ENCODE results near the gene CASP10. TPM values are rescaled to one million over a fixed set of nuclear protein-coding genes. Genes with fewer than 3 reads are reported as not detected.

CASP10 gene
- total and polyA plus RNA-seq, 2 of the 13 experiments (the other 11 are each of a cell fraction or from before 2014, with no cell fraction given): 22.2 to 23.8 TPM

DNA sequence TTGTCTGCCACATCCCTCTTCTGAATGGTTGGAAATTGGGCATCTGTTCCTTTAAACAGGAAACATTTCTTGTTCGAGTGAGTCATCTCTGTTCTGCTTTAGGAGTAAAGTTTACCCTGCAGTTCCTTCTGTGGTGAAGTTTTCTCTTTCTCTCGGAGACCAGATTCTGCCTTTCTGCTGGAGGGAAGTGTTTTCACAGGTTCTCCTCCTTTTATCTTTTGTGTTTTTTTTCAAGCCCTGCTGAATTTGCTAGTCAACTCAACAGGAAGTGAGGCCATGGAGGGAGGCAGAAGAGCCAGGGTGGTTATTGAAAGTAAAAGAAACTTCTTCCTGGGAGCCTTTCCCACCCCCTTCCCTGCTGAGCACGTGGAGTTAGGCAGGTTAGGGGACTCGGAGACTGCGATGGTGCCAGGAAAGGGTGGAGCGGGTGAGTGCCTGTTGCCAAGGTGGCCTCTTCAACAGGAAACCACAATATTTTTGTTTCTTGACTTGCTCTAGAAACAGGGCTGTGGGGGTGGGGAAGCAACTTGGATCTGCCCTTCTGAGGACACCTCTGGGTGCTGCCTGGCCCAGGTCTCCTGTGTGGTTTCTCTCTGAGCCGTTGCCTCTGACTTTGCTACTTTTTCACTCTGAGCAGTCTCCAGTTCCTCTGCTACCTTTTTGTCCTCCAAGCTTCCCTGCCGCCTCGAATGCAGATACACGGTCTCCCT, 75.2 kb downstream of the CASP10 start (continued):
- TF ChIP-seq, protein P1, sequence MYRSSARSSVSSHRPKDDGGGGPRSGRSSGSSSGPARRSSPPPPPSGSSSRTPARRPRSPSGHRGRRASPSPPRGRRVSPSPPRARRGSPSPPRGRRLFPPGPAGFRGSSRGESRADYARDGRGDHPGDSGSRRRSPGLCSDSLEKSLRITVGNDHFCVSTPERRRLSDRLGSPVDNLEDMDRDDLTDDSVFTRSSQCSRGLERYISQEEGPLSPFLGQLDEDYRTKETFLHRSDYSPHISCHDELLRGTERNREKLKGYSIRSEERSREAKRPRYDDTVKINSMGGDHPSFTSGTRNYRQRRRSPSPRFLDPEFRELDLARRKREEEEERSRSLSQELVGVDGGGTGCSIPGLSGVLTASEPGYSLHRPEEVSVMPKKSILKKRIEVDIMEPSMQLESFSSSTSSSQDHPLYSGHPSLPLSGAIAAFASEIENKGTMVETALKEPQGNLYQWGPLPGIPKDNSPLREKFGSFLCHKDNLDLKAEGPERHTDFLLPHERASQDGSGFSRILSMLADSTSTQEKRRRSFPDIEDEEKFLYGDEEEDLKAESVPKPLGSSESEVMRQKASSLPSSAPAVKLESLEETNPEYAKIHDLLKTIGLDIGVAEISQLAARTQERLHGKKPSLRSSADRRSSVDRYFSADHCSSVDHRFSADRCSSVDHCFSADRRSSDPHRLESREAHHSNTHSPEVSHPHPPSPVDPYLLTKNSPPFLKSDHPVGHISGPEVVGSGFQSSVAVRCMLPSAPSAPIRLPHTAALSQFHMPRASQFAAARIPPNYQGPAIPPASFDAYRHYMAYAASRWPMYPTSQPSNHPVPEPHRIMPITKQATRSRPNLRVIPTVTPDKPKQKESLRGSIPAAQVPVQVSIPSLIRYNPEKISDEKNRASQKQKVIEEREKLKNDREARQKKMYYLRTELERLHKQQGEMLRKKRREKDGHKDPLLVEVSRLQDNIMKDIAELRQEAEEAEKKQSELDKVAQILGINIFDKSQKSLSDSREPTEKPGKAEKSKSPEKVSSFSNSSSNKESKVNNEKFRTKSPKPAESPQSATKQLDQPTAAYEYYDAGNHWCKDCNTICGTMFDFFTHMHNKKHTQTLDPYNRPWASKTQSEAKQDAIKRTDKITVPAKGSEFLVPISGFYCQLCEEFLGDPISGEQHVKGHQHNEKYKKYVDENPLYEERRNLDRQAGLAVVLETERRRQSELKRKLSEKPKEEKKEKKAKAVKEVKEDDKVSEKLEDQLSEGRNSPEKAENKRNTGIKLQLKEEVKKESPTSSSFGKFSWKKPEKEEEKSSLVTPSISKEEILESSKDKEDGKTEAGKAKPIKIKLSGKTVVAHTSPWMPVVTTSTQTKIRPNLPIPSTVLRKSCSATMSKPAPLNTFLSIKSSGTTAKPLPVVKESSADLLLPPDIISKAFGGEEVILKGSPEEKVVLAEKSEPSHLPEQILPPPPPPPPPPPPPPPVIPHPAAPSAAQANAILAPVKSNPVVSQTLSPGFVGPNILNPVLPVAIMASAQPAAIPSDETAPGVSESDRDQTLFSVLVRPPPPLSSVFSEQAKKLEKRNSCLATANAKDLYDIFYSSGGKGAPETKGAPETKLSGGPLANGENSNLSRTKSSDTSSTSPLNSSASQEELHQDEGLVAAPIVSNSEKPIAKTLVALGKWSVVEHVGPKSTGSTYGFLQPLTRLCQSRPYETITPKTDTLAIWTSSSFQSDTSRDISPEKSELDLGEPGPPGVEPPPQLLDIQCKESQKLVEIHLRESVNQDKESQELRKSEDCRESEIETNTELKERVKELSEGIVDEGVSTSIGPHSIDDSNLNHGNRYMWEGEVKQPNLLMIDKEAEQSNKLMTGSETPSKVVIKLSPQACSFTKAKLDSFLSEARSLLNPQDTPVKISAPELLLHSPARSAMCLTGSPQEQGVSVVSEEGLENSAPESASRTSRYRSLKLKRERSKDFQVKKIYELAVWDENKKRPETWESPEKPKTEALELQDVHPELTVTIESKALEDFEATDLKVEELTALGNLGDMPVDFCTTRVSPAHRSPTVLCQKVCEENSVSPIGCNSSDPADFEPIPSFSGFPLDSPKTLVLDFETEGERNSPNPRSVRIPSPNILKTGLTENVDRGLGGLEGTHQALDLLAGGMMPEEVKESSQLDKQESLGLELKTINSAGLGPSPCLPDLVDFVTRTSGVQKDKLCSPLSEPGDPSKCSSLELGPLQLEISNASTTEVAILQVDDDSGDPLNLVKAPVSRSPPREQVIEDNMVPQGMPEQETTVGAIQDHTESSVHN (CRISPR knock-in tag; IDR thresholded peaks at IDR 0.05): no peak
- TF ChIP-seq, protein P2, sequence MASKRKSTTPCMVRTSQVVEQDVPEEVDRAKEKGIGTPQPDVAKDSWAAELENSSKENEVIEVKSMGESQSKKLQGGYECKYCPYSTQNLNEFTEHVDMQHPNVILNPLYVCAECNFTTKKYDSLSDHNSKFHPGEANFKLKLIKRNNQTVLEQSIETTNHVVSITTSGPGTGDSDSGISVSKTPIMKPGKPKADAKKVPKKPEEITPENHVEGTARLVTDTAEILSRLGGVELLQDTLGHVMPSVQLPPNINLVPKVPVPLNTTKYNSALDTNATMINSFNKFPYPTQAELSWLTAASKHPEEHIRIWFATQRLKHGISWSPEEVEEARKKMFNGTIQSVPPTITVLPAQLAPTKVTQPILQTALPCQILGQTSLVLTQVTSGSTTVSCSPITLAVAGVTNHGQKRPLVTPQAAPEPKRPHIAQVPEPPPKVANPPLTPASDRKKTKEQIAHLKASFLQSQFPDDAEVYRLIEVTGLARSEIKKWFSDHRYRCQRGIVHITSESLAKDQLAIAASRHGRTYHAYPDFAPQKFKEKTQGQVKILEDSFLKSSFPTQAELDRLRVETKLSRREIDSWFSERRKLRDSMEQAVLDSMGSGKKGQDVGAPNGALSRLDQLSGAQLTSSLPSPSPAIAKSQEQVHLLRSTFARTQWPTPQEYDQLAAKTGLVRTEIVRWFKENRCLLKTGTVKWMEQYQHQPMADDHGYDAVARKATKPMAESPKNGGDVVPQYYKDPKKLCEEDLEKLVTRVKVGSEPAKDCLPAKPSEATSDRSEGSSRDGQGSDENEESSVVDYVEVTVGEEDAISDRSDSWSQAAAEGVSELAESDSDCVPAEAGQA (IDR thresholded peaks at IDR 0.05; ENCODE audit: low read depth): no peak
- TF ChIP-seq, protein P2 (CRISPR knock-in tag; IDR thresholded peaks at IDR 0.05; ENCODE audit: borderline replicate concordance): no peak
- TF ChIP-seq, protein P3, sequence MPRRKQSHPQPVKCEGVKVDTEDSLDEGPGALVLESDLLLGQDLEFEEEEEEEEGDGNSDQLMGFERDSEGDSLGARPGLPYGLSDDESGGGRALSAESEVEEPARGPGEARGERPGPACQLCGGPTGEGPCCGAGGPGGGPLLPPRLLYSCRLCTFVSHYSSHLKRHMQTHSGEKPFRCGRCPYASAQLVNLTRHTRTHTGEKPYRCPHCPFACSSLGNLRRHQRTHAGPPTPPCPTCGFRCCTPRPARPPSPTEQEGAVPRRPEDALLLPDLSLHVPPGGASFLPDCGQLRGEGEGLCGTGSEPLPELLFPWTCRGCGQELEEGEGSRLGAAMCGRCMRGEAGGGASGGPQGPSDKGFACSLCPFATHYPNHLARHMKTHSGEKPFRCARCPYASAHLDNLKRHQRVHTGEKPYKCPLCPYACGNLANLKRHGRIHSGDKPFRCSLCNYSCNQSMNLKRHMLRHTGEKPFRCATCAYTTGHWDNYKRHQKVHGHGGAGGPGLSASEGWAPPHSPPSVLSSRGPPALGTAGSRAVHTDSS (CRISPR knock-in tag; conservative IDR thresholded peaks at IDR 0.05): no peak
- TF ChIP-seq ATF7-NPFF (CRISPR knock-in tag; IDR thresholded peaks at IDR 0.05; ENCODE audit: low read depth) (no peak), PAX8 (CRISPR knock-in tag; IDR thresholded peaks at IDR 0.05; ENCODE audit: borderline replicate concordance) (no peak), TBL1XR1 (IDR thresholded peaks at IDR 0.05; ENCODE audit: borderline replicate concordance, low read length, partially characterized antibody) (no peak), NR3C1 (CRISPR knock-in tag; IDR thresholded peaks at IDR 0.05) (no peak), RARA (CRISPR knock-in tag; IDR thresholded peaks at IDR 0.05) (peak; percentile 7; the same call in 1 of the 2 replicates), ZNF773 (CRISPR knock-in tag; IDR thresholded peaks at IDR 0.05; ENCODE audit: borderline replicate concordance) (no peak), ZNF530 (CRISPR knock-in tag; IDR thresholded peaks at IDR 0.05; ENCODE audit: low read depth) (no peak)
- TF ChIP-seq, protein P4, sequence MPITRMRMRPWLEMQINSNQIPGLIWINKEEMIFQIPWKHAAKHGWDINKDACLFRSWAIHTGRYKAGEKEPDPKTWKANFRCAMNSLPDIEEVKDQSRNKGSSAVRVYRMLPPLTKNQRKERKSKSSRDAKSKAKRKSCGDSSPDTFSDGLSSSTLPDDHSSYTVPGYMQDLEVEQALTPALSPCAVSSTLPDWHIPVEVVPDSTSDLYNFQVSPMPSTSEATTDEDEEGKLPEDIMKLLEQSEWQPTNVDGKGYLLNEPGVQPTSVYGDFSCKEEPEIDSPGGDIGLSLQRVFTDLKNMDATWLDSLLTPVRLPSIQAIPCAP (CRISPR knock-in tag; IDR thresholded peaks at IDR 0.05; ENCODE audit: low read depth): no peak

All from HepG2 (cell line).